NCI-H1694 (cell line): Measurements from ENCODE around the gene CDH23.
A peak's percentile ranks its signal among the peaks of the same experiment; 100 is the strongest.

Experiments
- DNase-seq: peaks from one replicate; lab custom pipeline; 2025; lab: John Stamatoyannopoulos, UW

CDH23 gene

DNA sequence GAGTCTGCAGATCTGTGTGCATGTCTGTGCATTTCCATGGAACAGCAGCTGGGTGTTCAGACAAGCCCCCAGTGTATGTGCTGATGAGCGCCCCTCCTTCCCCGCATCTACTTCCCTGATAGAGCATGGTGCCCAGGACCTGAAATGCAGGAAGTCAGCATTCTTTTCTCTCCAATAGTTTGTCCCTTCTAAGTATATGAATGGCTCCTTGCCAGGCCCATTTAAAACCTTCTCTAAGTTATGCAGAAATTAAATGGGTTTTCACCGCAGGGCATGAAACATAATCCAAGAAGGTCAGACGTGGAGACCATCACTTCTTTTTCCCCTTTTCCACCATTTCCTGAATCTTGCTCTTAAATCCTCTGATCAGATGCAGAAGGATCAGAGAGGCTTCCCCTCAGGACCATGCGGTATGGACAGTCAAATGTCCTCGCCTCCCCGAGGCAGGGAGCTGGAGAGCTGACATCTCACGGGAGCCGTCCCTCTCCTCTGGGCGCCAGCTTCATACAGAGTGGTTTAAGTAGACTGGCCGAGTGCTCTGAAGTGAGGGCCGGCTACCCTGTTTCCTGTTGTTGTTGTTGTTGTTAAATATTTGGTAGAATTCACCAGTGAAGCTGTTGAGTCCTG is 167.6 kb downstream of the CDH23 start:
- no peak for DNase-seq

DNA sequence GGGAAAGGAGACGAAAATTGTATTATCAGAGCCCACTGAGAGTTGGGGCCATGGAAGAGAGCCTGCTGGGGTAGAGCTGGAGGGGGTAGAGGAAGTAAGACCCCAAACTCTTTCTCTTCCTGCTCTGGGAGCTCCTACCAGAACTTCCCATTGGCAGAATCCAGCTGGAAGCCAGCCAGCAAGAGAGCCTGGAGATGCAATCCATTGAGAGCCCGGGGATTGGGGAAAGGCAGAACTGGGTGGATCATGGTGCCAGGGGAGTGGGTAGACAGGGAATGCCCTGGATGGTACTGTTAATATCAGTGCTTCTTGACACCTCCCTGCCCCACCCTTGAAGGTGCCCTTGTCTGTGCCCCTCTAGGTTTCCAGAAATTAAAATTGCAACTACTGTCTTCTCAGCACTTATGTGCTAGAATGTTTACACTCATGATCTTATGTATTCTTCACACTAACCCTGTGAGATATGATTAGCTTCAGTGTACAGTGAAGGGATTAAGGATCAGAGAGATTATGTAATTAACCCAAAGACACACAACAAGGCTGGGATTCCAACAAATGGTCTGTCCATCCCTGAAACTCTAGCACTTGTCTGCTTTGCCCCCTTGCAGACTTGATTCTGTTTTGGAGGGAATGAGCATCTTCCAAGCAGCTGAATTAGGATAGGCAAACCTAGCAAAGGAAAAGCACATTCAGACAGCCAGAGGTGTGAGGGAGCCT is 168.7 kb downstream of the CDH23 start:
- no peak for DNase-seq

DNA sequence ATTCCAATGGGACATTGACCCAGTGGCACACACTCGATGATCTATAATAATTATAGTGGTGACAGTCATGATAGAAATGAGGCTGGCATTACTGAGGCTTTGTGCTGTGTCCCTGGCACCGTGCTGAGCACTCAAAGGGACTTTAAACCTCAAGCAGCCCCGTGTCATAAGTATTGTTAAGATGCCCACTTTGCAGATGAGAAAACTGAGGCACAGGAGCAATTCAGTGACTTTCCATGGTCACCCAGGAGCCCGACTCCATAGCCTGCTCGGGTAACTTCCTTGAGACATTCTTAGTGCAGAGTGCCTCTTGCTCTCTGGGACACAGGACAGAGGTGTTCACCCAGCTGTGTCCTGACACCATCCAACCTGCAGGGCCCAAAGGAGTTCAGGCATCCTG is 170.3 kb downstream of the CDH23 start:
- no peak for DNase-seq

DNA sequence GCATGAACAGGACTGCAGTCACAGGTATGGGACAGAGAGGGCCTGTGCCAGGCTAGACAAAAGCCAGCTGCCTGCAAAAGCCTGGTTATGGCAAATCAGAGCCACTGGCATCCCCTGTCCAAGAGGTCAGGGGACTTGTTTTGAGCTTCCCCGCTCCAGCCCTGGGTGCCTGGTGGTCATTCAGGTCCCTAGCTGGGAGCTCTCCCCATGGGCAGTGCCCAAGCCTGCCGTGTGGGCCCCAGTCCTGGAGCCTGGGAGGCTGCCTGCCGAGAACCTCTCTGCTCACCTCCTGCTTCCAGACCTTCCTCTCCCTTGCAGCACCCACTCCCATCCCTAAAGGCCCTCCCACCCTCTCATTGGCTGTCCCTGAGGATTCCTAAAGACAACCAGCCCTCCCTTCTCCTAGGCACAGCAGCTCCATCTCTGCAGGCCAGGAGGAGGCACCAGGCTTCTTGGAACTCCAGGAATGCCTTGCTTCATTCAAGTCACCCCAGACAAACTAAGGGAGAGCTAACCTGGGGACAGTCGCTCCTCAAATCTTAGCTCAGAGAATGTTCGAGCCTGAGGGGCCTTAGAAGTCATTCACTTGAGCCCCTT is 172.3 kb downstream of the CDH23 start:
- no peak for DNase-seq

DNA sequence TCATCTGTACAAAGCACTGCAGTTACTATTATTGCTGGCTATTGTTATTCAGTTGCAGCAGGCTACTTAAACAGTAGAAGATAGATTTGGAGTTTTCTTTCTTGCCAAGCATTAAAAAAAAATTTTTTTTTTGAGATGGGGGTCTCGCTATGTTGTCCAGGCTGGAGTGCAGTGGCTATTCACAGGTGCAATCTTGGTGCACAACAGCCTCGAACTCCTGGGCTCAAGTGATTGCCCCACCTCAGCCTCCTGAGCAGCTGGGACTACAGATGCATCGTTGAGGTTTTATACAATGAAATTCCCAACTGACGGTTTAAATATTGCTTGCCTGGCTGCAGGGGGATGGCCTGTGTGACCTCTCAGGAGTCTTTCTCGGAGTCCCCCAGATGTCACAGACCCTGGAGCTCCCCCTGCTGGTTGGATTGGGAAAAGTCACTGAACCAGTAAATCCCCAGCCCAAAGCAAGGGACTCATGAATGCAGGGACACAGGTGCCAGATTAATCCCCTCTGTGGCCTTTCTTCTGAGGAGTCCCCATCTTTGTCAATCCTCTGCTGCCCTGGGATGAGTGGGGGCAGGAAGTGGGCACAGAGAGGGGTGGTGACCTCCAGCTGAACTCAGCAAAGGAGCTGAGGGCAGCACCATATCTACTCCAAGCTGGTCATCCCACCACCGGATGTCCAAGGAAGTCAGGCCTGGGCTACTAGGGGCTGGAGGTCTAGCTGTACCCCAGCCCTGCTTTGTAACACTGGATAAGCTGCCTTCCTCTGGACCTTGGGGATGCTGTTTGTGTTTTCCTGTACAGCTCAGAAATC is 173.3 kb downstream of the CDH23 start:
- DNase-seq = peak; percentile 54

DNA sequence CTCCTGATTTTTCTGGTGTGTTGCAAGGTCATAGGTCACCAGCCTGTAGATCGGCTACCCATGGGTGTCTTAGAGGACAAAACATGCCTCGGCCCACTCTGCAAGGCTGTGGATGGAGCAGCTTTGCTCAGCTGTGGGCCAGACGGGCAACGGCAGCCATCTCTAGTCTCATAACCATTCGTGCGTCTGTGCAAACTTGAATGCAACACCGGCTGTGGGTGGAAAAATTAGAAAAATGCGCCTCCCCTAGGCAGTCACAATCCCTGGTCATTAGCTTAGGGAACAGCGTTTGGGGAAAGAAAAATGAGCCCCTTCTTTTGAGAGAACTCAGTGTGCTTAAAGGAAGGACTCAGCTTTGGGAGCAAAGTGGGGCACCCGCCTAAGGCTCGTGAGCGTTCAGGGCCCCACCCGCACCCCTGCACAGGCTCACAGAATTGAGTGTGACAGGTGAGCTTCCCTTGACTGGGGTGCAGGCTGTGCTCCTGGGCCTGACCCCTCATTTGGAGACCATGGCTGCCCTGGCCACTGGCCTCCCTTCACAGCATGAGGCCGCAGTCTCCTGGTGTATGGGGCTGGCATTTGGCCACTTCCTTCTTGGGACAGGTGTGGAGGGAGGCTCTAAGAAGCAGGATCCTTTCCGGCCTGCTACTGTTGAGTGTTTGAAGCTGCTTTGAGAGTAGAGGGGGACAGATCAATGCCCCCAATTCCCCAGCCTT is 174.9 kb downstream of the CDH23 start:
- no peak for DNase-seq

DNA sequence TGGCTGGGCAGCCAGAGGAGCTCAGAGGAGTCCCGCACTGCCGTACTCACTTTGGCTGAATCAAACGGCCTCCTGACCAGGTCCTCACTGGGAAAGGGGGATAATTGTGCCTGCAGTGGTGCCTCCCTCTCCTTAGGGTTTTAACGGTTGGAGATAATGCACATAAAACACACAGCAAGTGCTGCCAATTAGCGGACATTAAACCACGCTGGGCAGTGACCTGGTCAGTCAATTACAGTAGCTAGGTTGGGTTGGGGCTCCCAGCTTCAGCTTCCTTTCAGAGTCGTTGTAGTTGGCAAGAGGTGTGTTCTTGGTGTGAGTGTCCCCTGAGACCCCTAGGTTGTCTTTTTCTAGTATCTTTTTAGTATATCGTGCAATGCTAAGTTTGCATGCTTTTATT is 176.2 kb downstream of the CDH23 start:
- no peak for DNase-seq

DNA sequence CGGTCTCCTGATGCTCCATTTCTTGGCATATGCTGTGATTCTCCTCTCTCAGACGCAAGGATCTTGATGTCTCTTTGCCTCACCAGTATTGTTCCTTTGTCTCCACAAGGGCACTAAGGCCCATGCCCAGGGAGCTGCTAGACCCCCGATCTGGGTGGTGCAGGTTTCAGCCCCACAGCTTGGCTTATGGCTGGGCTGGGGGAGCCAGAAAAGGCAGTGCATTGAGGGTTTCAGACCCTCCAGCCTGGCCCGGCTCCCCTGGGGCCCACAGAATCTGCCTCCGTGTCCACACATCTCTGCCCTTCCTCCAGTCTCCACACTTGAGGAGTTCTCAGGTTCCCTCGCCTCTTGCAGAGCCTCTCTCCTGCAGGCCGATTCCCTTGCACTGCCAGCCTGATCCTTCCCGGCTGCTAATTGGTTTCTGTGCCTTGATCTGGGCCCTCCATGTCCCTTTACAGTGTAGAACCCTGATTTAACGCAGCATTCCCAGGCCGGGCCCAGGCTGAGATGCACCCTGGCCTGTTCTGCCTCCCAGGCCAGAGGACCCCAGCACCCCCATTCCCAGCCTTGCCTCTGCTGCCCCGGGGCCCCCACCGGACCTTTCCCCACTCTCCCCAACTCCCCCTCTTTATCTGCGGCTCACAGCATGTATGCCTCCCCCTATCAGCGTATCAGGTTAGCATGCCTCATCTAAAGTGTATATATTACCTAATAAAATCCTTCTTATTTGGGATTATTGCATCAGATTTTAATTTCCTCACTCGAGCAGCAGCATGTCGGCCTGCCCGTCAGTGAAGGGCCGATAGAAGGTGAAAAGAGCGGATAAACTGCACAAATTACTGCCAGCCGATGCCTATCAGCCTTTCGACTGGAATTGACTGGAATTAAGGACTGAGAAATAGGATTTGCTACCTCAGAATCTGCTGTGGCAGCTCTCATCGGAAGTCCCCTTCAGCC is 177.1 kb downstream of the CDH23 start:
- DNase-seq = no peak

DNA sequence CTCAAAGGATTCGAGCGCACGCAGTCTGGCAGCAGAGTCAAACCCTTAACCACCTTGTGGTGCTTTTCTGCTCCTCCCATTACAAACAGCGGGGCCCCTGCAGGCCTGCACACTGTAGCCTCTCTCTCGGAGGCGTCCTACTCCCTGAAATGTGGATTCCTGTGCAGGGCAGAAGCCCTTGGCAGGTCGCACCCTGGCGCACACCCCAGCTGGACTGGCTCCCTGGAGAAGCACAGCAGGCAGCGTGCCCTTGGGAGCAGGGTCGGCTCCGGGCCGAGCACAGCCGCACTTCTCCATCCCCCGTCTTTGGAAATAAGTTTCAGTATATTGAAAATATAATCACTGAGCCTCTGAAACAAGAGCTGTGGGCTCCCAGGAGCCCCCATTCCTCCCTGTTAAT is 178.7 kb downstream of the CDH23 start:
- no peak for DNase-seq

DNA sequence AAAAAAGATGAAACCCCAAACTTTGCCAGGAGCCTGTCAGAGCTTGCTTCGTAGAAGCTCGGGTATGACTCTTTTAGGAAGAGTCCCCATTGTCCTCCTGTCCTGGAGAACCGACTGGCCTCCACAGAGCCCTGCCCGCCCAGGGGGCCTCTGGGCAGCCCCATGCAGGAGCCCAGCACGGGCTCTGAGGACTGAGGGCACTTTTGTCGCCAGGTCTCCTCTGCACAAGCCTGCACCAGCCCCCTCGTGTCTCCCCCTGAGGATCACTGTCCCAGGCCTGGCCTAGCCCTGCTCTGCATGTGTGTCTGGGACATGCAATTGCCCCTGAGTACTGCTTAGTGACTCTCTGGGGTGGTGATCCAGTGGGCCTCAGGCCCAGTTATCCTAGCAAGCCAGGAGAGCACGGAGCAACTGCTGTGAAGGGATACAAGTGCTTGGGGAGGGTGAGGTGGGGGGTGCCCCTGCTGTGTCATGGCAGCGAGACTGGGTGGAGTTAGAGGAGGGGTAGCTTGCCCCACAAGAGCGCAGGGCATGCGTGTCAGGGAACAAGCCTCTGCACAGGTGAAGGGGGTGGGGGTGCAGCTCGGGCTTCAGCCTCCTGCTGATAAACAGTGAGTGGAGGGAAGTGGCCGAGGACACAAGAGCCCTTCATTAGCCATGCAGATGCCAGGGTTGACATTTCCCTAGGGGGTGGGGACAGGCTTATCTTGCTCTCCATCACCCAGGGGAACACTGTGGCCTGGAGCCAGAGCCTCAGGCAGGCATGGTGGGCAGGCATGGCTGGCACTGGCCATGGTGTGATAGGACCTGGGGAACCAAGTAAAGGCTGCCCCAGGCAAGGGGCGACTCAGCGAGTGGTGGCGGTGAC is 179.4 kb downstream of the CDH23 start:
- no peak for DNase-seq

DNA sequence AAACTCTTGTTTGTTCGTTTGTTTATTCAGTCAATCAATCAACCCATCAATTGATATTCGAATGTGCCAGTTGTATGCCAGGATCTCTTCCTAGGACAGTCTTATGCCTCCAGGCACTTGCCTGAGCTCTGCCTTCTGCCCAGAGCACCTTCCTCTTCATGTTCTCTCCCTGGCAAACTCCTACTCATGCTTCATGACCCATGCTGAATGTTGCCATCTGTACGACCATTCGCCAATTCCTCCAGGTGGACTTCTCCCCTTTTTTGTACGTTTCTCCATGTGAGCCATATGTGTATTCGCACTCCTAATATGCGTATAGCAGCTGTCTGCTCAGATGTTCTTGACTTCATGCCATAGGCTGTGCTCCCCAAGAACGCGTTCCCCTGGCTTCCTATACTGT is 180.1 kb downstream of the CDH23 start:
- no peak for DNase-seq

DNA sequence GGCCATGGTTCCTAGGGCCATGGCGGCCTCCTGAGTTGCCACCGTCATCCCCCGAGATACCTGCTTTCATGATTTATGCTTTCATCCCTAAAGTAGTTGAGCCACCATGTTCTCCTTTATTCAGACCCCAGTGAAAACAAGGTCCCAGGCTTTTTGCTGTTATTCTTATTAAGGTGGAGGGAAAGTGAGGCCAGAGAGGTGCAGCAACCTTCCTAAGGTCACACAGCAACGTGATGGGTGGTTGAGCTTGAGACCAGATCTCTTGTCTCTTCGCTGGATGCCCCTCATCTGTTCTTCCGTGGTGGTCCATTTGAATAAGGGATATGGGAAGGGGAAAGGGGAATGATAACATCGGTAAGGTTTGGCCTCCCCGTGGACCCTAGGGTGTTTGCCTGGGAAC is 180.6 kb downstream of the CDH23 start:
- no peak for DNase-seq

DNA sequence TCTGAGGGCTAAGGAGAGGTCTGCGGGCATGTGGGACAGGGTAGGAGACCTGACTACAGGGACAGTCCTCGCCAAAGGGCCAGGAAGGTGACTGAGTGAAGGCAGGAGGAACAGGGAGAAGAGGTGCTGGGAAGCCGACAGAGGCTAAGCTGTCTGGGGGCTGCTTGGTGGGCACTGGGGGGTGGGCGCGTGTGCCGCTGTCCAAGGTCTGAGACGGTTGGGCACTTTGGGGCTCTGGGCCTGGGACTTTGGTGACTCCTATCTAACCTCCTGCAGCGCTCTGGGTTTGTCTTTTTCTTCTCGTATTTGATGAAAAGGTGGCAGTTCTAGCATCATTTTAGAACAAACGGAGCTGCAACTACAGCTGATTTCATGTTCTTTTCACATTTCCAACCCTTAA is 181.3 kb downstream of the CDH23 start:
- DNase-seq = no peak

DNA sequence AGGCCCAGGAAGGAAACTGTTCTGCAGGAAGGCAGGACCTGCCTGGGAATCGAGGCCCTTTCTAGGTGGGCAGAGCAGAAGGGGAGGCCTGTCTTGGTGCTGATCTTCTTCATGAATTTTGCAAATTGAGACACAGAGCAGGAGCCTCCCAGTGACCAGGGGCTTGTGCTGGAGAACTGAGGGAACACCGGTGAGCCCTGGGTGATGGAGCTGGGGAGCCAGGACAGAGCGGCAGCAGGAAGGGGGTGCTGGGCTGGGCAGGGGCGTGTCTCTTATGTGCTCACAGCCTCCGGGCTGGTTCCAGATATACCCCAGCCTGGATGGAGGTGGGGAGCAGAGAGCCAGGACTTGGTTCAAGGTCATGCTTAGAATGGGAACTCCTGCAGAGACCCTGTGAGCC is 182.9 kb downstream of the CDH23 start:
- DNase-seq = no peak

DNA sequence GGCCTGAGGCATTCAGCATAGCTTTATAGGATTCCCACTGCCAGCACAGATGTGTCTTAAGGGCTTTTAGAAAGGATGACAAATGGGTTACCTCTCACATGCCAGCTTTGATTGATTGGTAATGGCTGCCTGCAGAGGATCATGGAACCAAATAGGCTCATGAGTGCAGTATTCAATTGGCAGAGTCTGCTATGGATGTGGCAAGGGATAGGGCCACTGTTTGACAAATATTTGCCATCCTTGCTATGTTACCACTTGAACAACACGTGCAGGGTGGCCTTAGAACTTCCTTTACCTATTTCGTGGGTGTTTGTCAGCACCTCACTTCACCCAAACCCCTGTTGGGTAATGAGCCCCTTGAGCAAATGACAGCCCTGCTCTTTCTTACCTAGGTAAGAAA is 183.7 kb downstream of the CDH23 start:
- DNase-seq = no peak

DNA sequence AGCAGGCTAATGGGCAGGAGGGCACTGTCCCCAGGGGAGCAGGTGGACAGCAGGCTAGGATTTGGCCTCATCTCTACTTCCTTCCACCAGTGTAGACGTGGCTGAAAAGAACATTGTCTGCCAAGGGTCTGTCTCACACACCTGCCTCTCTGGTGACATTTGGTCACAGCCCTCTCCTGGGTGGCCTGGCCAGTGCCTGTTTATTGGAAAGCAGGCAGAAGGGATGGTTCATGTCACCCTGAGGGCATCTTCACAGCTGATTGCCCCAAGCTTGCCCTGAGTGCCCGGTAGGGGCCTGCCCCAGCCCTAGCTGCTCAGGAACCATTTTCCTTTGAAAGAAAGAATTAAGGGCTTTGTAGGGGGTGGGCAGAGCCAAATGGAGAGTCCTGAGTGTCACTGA is 184.2 kb downstream of the CDH23 start:
- no peak for DNase-seq

DNA sequence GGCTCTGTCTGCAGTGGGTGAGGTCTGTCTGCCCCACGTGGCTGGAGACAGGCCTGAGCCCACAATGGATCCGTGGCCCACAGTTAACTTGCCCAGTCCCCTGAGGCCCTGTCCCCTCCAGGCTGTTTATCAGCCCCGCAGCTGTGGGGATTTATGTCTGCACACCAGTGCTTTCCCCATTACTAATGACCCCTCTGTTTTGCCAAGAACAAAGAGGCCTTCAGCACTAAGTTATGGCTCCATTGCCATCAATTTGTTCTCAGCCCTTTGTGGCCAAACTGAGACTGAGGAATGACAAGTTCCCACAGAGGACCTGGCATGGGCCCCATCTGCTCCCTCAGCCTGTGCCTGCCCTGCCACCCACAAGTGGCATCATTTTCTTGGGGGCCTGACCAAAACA is 184.7 kb downstream of the CDH23 start:
- DNase-seq = no peak

DNA sequence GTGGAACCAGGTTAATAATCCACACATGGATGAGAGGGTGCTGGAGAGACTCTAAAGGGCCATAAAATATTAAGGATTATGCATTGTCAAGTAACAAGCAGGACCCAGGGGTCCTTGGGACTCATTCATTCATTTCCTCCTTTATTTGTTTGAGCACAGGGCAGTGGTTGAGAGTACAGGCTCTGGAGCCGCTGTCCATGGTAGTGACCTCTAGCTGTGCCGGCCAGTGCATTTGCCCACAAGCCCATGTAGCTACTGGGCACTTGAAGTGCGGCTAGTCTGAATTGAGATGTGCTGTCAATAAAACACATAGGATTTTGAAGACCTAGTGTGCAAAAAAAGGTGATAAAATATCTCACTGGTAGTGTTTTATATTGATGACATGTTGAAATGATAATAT is 185.3 kb downstream of the CDH23 start:
- no peak for DNase-seq

DNA sequence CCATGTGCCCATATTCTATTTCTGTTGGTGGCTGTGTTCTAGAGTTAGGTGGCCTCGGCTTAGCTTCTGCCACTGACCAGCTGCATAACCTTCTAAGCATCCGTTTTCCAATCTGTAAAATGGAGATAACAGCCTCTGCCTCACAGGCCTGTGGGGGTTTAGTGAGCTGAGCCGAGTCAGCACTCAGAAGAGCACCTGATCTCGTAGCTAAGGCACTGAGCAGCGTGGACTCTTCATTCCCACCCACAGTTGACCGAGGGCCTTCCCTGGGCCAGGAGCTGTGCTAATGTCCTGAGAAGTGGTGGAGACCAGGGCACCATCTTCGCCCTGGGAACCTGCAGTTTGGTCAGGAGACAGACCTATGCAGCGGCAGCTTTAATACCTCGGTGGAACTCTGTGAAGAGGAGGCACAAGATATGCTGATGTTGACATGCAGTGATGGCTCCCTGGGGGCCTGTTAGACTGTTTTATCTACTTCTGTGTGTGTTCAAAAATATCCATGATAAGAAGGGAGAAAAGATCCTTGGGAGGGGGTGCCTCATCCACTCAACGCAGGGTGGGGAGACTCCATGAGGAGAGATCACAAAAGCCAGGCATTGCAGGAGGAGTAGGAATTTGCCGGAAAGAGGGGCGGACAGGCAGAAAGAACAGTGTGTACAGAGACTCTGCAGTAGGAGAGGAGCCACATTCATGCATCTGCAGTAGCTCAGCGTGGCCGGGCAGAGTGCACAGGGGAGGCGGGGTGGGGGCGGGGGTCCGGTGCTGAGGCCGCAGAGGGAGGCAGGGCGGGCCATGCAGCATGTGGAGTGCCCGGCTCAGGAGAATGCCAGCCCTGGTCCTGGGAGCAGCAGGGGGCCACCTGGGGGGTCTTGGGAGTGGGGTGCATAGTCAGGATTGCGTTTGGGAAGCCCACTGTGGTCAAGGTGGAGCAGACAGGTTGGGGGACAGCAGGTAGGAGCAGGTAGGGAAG is 186.1 kb downstream of the CDH23 start:
- DNase-seq = no peak
